SH-SY5Y (cell line): ENCODE measurements around the gene DCDC2B.

Experiments used
- GATA2 ChIP-seq: IDR thresholded peaks from 2 replicates; pipeline ENCODE4 v1.6.1; 2011; ENCODE audit warnings: mild to moderate bottlenecking, low read depth, low read length
- GATA3 ChIP-seq: IDR thresholded peaks from 2 replicates; pipeline ENCODE4 v1.6.1; 2011; ENCODE audit warnings: low read depth, mild to moderate bottlenecking, low read length, moderate library complexity

Gene DCDC2B

DNA sequence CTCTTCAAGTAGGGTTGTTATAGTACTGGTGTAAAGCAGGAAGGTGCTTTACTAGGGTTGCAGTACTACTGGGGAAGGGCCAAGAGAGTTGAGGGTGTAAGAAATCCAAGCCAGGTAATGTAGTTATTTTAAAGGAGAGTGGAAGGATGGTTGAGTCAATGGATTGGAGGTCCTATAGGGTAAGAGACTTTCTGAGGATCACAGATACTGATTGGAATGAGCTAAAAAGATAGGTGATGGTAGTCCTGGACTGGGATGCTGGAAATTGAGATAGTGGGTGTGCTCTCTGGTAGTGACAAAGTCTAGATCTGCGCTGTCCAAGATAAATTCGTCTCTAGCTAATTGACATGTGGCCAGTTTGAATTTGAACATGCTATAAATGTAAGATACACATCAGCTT lies 22.4 kb upstream of the DCDC2B start:
- no peak for TF ChIP-seq GATA3
- no peak for TF ChIP-seq GATA2

DNA sequence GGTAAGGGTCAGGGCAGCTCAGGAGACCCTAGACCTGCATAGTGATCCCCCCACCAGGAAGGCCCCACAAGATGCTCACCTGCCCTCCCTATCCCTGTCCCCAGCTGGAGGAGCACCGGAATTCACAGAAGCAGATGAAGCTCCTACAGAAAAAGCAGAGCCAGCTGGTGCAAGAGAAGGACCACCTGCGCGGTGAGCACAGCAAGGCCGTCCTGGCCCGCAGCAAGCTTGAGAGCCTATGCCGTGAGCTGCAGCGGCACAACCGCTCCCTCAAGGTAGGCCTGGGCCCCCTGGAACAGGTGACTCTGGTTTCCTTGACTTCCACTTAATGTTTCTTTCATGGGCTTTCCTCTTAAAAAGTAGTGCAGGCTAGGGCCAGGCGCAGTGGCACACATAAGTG lies 21.0 kb upstream of the DCDC2B start:
- no peak for TF ChIP-seq GATA3
- no peak for TF ChIP-seq GATA2

DNA sequence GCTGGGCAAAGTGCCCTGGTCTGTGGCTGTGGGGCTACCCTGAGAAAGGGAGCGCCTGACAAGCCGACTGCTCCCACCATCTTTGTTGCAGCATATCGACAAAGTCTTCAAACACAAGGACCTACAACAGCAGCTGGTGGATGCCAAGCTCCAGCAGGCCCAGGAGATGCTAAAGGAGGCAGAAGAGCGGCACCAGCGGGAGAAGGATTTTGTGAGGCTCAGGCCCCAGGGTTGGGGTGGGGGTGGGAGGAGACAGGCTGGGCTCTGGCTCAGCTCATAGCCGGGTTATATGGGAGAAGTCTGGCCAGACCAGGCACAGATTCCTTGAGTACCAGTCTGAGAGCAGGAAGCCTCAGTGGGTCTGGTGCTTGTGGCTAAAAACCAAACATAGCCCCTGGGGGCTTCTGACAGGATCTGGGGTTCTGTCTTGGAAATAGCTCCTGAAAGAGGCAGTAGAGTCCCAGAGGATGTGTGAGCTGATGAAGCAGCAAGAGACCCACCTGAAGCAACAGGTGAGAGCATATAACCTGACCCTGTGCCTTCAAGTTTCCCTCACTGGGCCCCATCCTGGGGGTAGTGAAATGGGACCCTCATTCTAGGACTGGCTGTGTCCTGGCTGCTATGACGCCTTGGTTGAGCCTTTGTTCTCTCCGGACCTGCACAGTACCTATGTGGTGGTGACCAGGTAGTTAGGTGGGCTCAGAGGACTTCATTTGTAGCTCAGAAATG lies 16.5 kb upstream of the DCDC2B start:
- TF ChIP-seq GATA3 (no peak), GATA2 (no peak)

DNA sequence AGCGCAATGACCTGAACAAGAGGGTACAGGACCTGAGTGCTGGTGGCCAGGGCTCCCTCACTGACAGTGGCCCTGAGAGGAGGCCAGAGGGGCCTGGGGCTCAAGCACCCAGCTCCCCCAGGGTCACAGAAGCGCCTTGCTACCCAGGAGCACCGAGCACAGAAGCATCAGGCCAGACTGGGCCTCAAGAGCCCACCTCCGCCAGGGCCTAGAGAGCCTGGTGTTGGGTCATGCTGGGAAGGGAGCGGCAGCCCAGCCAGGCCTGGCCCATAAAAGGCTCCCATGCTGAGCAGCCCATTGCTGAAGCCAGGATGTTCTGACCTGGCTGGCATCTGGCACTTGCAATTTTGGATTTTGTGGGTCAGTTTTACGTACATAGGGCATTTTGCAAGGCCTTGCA lies 13.9 kb upstream of the DCDC2B start:
- TF ChIP-seq GATA3 = no peak
- no peak for TF ChIP-seq GATA2

DNA sequence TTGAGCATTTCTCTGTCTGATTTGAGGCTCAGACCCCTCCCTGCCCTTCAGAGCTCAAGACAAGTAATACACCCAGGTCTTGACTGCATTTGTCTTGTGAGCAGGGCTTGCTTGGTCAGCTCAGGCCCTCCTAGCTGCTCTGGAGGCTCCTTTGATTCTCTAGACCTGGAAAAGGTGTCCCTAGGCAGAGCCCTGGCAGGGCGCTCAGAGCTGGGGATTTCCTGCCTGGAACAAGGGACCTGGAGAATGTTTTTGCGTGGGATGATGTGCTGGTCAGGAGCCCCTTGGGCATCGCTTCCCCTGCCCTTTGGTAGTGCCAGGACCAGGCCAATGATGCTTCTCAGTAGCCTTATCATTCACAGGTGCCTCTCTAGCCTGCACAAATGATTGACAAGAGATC lies 13.4 kb upstream of the DCDC2B start:
- TF ChIP-seq GATA3 (no peak), GATA2 (no peak)

DNA sequence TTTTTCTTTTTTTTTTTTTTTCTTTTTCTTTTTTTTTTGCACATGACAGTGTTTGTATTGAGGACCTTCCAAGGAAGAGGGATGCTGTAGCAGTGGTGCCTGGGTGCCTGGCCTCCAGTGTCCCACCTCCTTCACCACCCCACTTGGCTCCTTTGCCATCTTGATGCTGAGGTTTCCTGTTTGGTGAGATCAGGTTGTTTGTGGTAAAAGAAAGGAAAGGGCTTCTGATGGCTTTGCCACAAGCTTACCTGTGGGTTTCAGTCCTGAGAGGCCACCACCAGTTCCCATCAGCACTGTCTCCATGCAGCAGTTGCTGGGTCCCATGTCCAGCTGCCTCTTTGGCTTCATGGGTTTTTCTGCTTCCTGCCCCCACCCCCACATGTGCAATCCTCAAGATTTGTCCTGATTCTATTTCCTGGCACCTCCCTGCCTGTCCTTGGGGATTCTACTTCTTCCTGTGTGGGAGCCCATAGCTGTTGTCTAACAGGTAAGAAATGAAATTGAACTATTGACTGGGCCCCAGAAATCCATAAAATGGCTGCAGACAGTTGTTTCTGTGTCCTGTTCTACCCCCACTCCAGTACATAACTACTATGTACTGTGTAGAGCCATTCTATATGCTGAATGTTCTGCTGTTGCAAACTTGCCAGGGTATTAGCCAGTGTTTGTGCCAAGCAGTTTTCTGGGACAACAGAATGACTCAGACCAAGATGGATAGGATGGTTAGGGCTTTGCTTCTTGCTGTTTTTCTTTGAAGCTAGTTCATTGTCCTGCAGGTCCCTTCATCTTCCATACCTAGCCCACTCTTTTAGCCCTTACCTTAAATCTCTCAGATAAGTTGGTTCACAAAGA lies 12.7 kb upstream of the DCDC2B start:
- TF ChIP-seq GATA3 (no peak), GATA2 (no peak)

DNA sequence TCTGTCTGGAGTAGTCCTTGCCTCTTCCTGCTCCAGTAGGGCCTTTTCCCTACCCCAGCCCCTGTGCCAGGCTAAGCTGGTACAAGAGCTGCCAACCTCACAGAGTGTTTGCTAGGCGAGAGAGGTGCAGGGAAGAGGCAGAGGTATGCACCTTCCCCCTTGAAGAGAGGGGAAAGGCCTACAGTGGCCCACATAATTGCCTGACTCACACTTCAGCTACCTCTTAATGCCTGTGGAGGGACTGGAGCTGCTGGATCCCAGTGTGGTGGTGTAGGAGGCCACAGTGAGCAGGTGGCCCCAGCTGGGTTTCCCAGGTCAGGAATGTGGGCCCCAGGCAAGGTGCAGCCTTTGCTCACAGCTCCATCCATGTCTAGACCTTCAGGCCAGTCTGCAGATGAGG lies 11.8 kb upstream of the DCDC2B start:
- no peak for TF ChIP-seq GATA3
- TF ChIP-seq GATA2 = no peak

DNA sequence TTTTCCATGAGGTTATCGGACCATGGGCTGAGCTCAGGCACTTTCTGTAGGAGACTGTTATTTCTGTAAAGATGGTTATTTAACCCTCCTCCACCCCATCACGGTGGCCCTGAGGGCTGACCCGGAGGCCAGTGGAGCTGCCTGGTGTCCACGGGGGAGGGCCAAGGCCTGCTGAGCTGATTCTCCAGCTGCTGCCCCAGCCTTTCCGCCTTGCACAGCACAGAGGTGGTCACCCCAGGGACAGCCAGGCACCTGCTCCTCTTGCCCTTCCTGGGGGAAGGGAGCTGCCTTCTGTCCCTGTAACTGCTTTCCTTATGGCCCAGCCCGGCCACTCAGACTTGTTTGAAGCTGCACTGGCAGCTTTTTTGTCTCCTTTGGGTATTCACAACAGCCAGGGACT lies 11.1 kb upstream of the DCDC2B start:
- no peak for TF ChIP-seq GATA3
- TF ChIP-seq GATA2 = no peak

DNA sequence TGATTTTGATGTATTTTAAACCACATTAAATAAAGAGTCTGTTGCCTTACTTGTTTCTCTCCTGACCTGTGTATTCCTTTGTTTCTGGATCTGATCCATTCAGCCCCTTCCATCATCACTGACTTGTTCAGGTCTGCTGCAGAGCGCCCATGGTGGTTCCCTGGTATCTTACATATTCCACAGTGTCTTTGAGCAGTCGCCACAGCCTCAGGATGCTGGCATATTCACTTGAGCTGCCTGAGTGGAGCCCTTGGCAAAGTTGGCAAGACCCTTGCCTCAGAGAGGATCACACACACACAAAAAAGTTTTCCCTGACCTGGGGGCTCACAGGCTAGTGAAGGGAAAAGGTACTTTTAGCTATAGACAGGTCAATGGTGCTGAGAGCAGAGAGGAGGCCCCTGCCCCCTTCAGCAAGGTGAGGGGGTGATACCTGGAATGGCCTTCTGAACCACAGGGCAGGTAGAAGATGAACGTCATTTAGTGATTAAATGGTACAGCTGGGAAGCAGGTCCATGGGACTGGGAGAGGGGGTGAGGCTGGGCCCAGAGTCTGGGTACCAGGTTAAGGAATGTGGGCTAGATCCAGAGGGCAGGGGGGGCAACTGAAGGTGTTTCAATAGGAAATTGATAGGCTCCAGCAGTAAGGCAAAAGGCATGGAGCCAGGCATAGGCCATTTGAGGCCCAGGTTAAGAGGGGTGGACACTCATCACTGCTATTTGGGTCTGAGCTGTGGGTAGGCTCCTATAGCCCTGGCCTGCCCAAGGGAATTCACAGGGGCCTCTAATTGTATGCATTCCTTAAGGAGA lies 10.4 kb upstream of the DCDC2B start:
- TF ChIP-seq GATA2 = no peak
- no peak for TF ChIP-seq GATA3

DNA sequence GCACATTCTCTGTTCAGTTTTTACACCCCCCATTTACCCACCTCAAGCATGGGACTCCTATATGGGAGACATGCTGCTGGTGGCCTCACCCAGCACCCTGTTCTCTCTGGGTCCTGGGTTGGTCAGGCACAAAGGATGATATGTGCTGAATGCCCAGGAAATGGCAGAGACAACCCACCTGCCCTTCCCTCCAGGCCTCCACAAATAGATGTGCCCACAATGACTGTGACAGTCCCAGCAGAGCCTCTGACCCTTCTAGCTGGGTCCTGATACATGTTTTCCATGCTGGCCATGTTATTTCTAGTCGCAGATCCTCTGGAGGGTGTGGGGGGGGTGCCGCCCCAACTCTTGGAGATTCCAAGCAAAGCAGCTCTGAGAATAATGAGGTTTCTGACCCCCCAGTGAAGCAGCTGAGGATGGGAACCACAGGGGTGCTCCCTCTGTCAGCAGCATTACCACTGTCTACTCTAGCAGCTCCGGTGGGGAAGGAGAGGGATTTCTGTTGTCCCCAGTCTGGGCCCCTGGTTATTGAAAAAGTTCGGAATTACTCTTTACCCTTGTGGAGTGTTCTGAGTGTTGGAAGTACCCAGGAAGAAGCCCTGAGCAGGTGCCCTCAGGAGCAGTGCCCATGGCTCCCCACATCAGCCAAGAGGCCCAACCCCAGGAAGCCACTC lies 9.7 kb upstream of the DCDC2B start:
- no peak for TF ChIP-seq GATA3
- TF ChIP-seq GATA2 = no peak

DNA sequence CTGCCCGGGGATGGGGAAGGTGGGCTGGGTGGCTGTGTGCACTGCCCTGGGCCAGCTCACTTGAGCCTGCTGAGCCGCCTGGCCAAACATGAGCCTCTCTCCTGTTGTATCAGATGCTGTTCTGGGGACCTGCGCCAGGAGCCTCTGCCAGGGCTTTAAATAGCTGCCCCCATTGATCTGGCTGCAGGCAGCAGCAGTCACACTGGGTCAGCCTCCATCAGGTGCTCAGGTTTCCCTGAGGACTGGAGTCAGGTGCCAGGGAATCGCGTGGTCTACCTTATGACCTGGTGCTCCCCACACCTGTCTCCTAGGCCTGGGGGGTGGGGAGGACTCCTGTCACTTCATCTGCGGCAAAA lies 9.2 kb upstream of the DCDC2B start:
- TF ChIP-seq GATA3 = no peak
- TF ChIP-seq GATA2 = no peak

DNA sequence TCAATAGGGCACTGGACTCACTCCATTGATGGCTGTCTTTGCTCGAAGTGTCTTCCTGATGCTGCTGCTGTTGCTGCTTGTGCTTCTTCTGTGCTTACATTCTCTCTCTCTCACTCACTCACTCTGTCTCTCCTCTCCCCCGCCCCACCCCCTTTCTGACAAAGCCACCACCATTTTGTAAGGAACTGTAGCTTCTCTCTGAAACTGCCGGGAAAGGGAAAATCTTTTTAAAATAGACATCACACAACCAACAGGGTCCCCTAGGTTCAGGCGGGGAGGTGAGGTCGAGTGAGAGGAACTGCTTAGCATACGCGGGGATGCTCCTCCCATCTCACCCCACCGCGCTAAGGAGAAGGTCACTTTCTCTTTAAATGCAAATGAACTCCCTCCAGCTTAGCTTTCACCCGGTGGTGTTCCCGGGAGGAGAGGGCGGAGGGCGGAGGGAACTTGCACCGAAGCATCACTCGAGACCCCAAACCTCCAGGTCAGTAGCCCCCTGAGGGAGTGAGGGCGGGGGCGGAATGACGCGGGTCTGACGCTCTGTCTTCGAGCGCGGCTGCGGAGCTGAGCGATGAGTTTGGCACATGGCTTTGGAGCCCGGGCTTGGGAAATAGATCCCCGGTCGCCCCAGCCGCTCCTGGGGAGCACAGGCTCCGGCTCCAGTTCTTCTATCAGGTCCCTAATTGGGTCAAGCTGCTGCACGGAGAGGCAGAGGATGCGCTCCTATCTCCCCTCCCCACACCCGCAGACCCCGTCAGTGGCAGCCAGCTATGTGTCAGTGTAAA lies 8.5 kb upstream of the DCDC2B start, which contains the start of gene CCDC28B:
CCDC28B (plus strand) TSS at position 370 of the 785 bp plus-strand sequence. CDS start 1,341 bp downstream, outside the sequence.
- TF ChIP-seq GATA3 (no peak), GATA2 (no peak)

DNA sequence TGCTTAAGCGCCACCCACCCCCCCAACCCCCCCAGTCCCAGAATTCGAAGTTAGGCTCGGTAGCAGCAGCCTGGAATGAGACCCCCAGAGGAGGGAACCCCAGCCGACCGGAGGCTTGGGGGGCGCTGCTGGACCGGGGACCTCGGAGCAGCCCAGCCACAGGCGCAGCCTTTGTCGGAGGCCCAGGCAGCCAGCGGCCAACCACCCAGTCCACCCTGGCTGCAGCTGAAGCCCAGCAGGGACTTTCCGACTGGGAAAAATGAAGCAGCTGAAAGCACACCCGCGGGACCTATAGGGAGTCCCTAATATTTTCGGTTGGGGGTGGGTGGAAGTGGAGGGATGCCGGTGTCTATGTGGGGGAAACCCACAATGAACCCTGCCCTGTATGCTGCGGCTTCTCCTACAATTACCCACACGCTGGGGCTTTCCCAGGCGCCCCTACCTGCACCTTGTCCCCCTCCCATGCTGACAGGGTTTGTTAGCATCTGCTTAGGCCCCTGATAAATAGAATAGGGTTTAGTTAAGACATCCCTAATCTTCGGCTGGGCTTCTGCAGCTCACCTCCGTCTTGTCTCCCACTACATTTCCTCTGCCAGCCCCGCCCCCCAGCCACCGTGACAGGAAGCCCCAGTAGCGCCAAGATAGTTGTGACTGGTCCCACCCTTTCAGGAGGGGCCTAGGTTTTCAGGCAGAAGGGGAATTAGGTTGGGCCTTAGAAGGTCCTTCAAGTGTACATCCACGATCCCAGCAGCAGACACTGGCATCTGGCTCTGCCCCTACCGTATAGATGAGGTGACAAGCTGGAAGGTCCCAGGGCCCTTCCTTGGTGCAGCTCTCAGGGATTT lies 7.7 kb upstream of the DCDC2B start:
- no peak for TF ChIP-seq GATA3
- TF ChIP-seq GATA2 = no peak

DNA sequence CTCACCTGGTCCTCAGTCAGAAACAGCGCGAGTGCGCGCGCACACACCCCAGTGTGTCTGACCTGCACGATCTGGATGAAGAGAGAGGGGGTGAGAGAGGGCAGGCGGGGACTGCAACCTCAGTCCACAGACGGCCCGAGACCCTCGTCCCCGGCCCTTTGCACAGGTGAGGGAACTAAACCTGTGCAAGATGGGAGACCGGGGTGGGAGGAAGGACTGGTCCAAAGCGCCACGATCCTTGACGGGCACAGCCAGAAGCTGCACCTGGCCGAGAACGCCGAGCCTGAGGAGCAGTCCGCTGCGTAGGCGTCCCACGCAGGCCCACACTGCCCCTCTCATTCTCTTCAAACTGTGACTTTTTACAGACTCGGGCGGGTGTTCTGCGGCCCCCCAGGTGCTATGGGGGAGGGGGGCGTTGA lies 3.9 kb upstream of the DCDC2B start:
- TF ChIP-seq GATA2 (no peak), GATA3 (no peak)
